GM12892 (cell line): ENCODE data around the gene METTL2B.
"Not testable (repeated sequence)": the region's sequence is repeated elsewhere in the genome, so short reads cannot be mapped to it uniquely, and the experiment has no call there.

Source experiments
- POLR2A ChIP-seq: IDR thresholded peaks from 2 replicates; pipeline ENCODE4 v1.6.1; 2011; ENCODE audit warnings: low read depth, low read length, control low read depth
- TAF1 ChIP-seq: IDR thresholded peaks from 2 replicates; pipeline ENCODE4 v1.6.1; 2011; ENCODE audit warnings: low read depth, mild to moderate bottlenecking, control low read depth, low read length, borderline replicate concordance

GRCh38 chr7:128554394-128554793 is 77.8 kb downstream of the METTL2B start:
- TF ChIP-seq TAF1, POLR2A: not testable (repeated sequence)
